IMR-90 (cell line): ENCODE results near the gene FBXW11. TPM values are rescaled to one million over a fixed set of nuclear protein-coding genes. Genes with fewer than 3 reads are reported as not detected.

Experiments
- ATAC-seq: fragments of 200-7000 bp; cut with Tn5 transposase; 2 replicates; pipeline ENCODE4 v1.9.1; 2020; ENCODE audit warnings: low read depth, mild to moderate bottlenecking, moderate library complexity
- BruUV-seq: library from RNA; stranded (reverse); fragments of 400-500 nt; replicated peaks from 2 replicates; lab custom pipeline; 2021; lab: Mats Ljungman, UMichigan
- CTCF ChIA-PET: fragments of 300-600 bp; formaldehyde crosslinking; extraction: SDS; loops from one replicate; lab custom pipeline; 2021; ENCODE audit warnings: antibody characterized with exemption; lab: Yijun Ruan, JAX
- POLR2A ChIA-PET: fragments of 300-600 bp; sonication (Branson Sonifier 250); formaldehyde crosslinking; loops from one replicate; lab custom pipeline; 2022; ENCODE audit warnings: antibody characterized with exemption; ENCODE audit not compliant: unreplicated experiment; lab: Charles Lee
- DNase-seq: peaks from one replicate; pipeline ENCODE4 v3.0.0; 2013
- H2AFZ ChIP-seq: replicated peaks from 2 replicates; pipeline ENCODE3; 2013; ENCODE audit warnings: low read length, mild to moderate bottlenecking; ENCODE audit not compliant: poor library complexity
- H2AK5ac ChIP-seq: 2 replicates; pipeline ENCODE4 v1.6.1; 2013; ENCODE audit warnings: low read depth, low read length, inconsistent platforms
- H2AK9ac ChIP-seq: replicated peaks from 2 replicates; pipeline ENCODE3; 2013; ENCODE audit warnings: mild to moderate bottlenecking, low read depth, low read length, moderate library complexity; ENCODE audit not compliant: poor library complexity
- H2BK120ac ChIP-seq: 2 replicates; pipeline ENCODE4 v1.6.1; 2013; ENCODE audit warnings: low read depth, low read length, inconsistent platforms
- H2BK15ac ChIP-seq: 3 replicates; pipeline ENCODE4 v1.6.1; 2013; ENCODE audit warnings: low read depth, low read length, inconsistent platforms
- H2BK20ac ChIP-seq: 2 replicates; pipeline ENCODE4 v1.6.1; 2013; ENCODE audit warnings: low read depth, mild to moderate bottlenecking, inconsistent platforms, low read length, moderate library complexity
- H2BK5ac ChIP-seq: 2 replicates; pipeline ENCODE4 v1.6.1; 2013; ENCODE audit warnings: mild to moderate bottlenecking, low read depth, low read length, inconsistent platforms; ENCODE audit not compliant: poor library complexity, severe bottlenecking
- H3K14ac ChIP-seq: replicated peaks from 2 replicates; pipeline ENCODE4 v1.6.1; 2013; ENCODE audit warnings: low read depth, low read length, inconsistent platforms
- H3K18ac ChIP-seq: 2 replicates; pipeline ENCODE4 v1.6.1; 2013; ENCODE audit warnings: low read depth, low read length, control low read depth
- H3K23ac ChIP-seq: 2 replicates; pipeline ENCODE4 v1.6.1; 2013; ENCODE audit warnings: low read depth, low read length, inconsistent platforms
- H3K27ac ChIP-seq: 2 replicates; pipeline ENCODE4 v1.5.1; 2013; ENCODE audit warnings: mild to moderate bottlenecking, control low read depth, low read length; ENCODE audit not compliant: insufficient read depth
- H3K27me3 ChIP-seq: 2 replicates; pipeline ENCODE4 v1.6.1; 2013; ENCODE audit warnings: low read length; ENCODE audit not compliant: control insufficient read depth, insufficient read depth
- H3K36me3 ChIP-seq: 2 replicates; pipeline ENCODE4 v1.6.1; 2013; ENCODE audit warnings: low read length, mixed read lengths; ENCODE audit not compliant: control insufficient read depth, insufficient read depth
- H3K4ac ChIP-seq: 2 replicates; pipeline ENCODE4 v1.6.1; 2013; ENCODE audit warnings: low read depth, low read length, inconsistent platforms
- H3K4me1 ChIP-seq: 2 replicates; pipeline ENCODE4 v1.6.1; 2013; ENCODE audit warnings: low read length, mixed read lengths; ENCODE audit not compliant: control insufficient read depth, insufficient read depth
- H3K4me2 ChIP-seq: 2 replicates; pipeline ENCODE4 v1.6.1; 2013; ENCODE audit warnings: low read depth, mild to moderate bottlenecking, control low read depth, low read length, moderate library complexity
- H3K4me3 ChIP-seq: 2 replicates; pipeline ENCODE4 v1.5.1; 2013; ENCODE audit warnings: low read depth, mild to moderate bottlenecking, control low read depth, low read length, moderate library complexity; ENCODE audit not compliant: insufficient read depth
- H3K56ac ChIP-seq: 2 replicates; pipeline ENCODE4 v1.6.1; 2013; ENCODE audit warnings: low read length, inconsistent platforms; ENCODE audit not compliant: insufficient read depth; ENCODE audit errors: extremely low read depth
- H3K79me1 ChIP-seq, 2 experiments: 2 replicates each; pipeline ENCODE4 v1.6.1; 2013; ENCODE audit warnings: low read length in 2 of 2, inconsistent platforms in 1 of 2, low read depth in 1 of 2
- H3K9ac ChIP-seq: 2 replicates; pipeline ENCODE4 v1.6.1; 2013; ENCODE audit warnings: low read depth, low read length, control low read depth
- H3K9me1 ChIP-seq: 2 replicates; pipeline ENCODE4 v1.6.1; 2013; ENCODE audit warnings: low read length, inconsistent platforms; ENCODE audit not compliant: insufficient read depth
- H3K9me3 ChIP-seq: 2 replicates; pipeline ENCODE4 v1.6.1; 2013; ENCODE audit warnings: low read length; ENCODE audit not compliant: control insufficient read depth, insufficient read depth
- H4K20me1 ChIP-seq: 2 replicates; pipeline ENCODE4 v1.6.1; 2013; ENCODE audit warnings: low read length, inconsistent platforms; ENCODE audit not compliant: insufficient read depth
- H4K5ac ChIP-seq: 2 replicates; pipeline ENCODE4 v1.6.1; 2013; ENCODE audit warnings: mild to moderate bottlenecking, low read depth, low read length, control low read depth
- H4K8ac ChIP-seq, 2 experiments: 2 replicates each; pipeline ENCODE4 v1.6.1; 2013; ENCODE audit warnings: low read depth in 2 of 2, low read length in 2 of 2, control low read depth in 1 of 2, inconsistent platforms in 1 of 2
- H4K91ac ChIP-seq: 2 replicates; pipeline ENCODE4 v1.6.1; 2013; ENCODE audit warnings: low read depth, low read length, inconsistent platforms; ENCODE audit not compliant: insufficient read depth
- FOS ChIP-seq: fragments of 150-350 bp; IDR thresholded peaks from 2 replicates; pipeline ENCODE4 v1.6.1; 2016; ENCODE audit warnings: low read depth, low read length
- NFE2L2 ChIP-seq: fragments of 150-350 bp; IDR thresholded peaks from 2 replicates; pipeline ENCODE4 v1.6.1; 2016; ENCODE audit warnings: low read depth, mild to moderate bottlenecking, low read length
- POLR2A ChIP-seq: IDR thresholded peaks from 2 replicates; pipeline ENCODE4 v1.6.1; 2012; ENCODE audit warnings: mild to moderate bottlenecking, low read depth, low read length
- USF2 ChIP-seq: fragments of 150-350 bp; IDR thresholded peaks from 2 replicates; pipeline ENCODE4 v1.6.1; 2017; ENCODE audit warnings: mild to moderate bottlenecking, antibody characterized with exemption, low read length, low read depth
- WGBS, 2 experiments: methylation state at CpG; one replicate each; pipeline versions ENCODE4 v1.1.5 to v1.1.7; 2013; ENCODE audit warnings: missing lambda C conversion rate in 2 of 2; ENCODE audit not compliant: insufficient read length in 1 of 2; ENCODE audit errors: extremely low coverage in 2 of 2; 5-methylcytosine and 5-hydroxymethylcytosine counted together
- dilution Hi-C: fragments of 300-500 bp; cut with HindIII; formaldehyde crosslinking; loops from one replicate; pipeline ENCODE4 v1.14.3; 2018; ENCODE audit warnings: low sequenced_read_pairs; ENCODE audit not compliant: unreplicated experiment
- in situ Hi-C: fragments of 300-500 bp; cut with MboI; formaldehyde crosslinking; loops from 3 replicates; pipeline ENCODE4 v1.14.3; 2019; ENCODE audit warnings: low sequenced_read_pairs, inconsistent platforms, mixed read lengths
- intact Hi-C: fragments of 100-400 bp; cut with micrococcal nuclease; formaldehyde crosslinking; loops from 2 replicates; pipeline ENCODE4 v1.10.0; 2022
- polyA plus RNA-seq, 3 experiments: library from polyadenylated mRNA; depleted of rRNA; stranded (reverse); fragments of >200 nt; gene quantifications; 2 replicates each; pipeline ENCODE4 v1.2.3, GENCODE V29; 2012; ENCODE audit warnings: low replicate concordance in 1 of 3
- total RNA-seq: library from RNA; depleted of rRNA; stranded (reverse); fragments of >200 nt; gene quantifications from 2 replicates; pipeline ENCODE4 v1.2.3, GENCODE V29; 2012

The FBXW11 gene
- total and polyA plus RNA-seq, 2 of the 4 experiments (the other 2 are of a cell fraction): 34.3 to 97.1 TPM

- Histone ChIP-seq H2BK20ac (no peak overlapping the region), H3K4me1 (peaks cover 2% of the 10 kb centered on the region; the same call in 1 of the 2 replicates), H2BK5ac (no peak overlapping the region), H2AK5ac (no peak overlapping the region), H3K79me1 (peaks cover 28 to 75% of the 10 kb centered on the region in 2 experiments), H3K27ac (no peak overlapping the region), H3K18ac (no peak overlapping the region), H3K9me3 (no peaks in the 10 kb centered on the region), H3K14ac (no peak overlapping the region), H3K23ac (0 out of 2 replicates have a peak overlapping the region, but pooled peaks have one; percentile 27), H2BK120ac (no peak overlapping the region), H3K27me3 (no peaks in the 10 kb centered on the region), H4K8ac (no peak overlapping the region), H4K20me1 (peaks cover 59% of the 10 kb centered on the region), H2BK15ac (no peak overlapping the region), H3K4me2 (no peak overlapping the region), H3K9ac (no peak overlapping the region), H4K91ac (no peak overlapping the region), H3K36me3 (peaks cover 1% of the 10 kb centered on the region; the same call in 1 of the 2 replicates), H2AFZ (no peak overlapping the region), H2AK9ac (no peak overlapping the region), H3K9me1 (peaks cover 4% of the 10 kb centered on the region; the same call in 1 of the 2 replicates), H3K4me3 (no peak overlapping the region), H4K5ac (no peak overlapping the region), H3K56ac (no peak overlapping the region), H3K4ac (no peak overlapping the region)
- intact Hi-C loops (no loop called here), in situ Hi-C loops (no loop called here), dilution Hi-C loops (no loop called here)
- no CpG with 5 or more reads among the region's 7 CpGs for WGBS, 2 experiments
- no peak for TF ChIP-seq USF2
- TF ChIP-seq POLR2A: no peak
- TF ChIP-seq FOS: no peak
- no peak for TF ChIP-seq NFE2L2
- ChIA-PET CTCF (no interaction called here), POLR2A (no interaction called here)
- no TSS peak for BruUV-seq
- ATAC-seq (no peak), DNase-seq (no peak)
Observed at GRCh38 chr5:171990713-171991015, 15.8 kb downstream of the FBXW11 start.
